Head of caudate nucleus (tissue), 42 donors: ENCODE results near the gene CCIN.
A peak's percentile ranks its signal among the peaks of the same experiment; 100 is the strongest.
"Not testable (repeated sequence)": the region's sequence is repeated elsewhere in the genome, so short reads cannot be mapped to it uniquely, and the experiment has no call there.

ENCODE experiments used
- DNase-seq, 42 donors: peaks; one replicate each; pipeline versions ENCODE4 v3.0.0 to v3.0.0-alpha.2; 2020 to 2021; ENCODE audit warnings: mixed read lengths in 7 of 42
- intact Hi-C: fragments of 100-400 bp; cut with DNase I; formaldehyde crosslinking; loops from one replicate; pipeline ENCODE4 v1.15.0; 2022

The CCIN gene

DNA sequence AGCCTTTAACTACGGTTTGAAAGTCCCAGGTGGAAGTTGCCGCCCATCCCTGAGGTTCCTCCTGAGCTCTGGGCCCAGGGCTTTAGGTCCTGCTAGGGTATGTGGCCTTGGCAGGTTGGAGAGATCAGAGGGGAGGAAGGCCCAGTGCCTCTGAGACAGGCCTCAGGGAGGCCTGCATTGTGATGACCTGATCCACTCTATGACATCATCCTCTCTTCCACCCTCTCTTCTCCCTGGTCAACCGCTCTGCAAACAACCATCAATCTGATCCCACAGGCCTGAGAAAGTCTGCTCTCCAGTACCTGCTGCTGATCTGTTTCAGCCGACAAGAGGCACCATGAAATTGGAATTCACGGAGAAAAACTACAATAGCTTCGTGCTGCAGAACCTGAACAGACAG is at the start of gene CCIN:
TSS of gene CCIN (plus strand) at position 223 of the 400 bp plus-strand sequence. CDS start at position 338, 115 bp downstream.
- intact Hi-C loops, result loop anchor here (10.0 kb wide), 1 partner anchor 134 kb away; the partner anchor contains the start of gene RECK

DNA sequence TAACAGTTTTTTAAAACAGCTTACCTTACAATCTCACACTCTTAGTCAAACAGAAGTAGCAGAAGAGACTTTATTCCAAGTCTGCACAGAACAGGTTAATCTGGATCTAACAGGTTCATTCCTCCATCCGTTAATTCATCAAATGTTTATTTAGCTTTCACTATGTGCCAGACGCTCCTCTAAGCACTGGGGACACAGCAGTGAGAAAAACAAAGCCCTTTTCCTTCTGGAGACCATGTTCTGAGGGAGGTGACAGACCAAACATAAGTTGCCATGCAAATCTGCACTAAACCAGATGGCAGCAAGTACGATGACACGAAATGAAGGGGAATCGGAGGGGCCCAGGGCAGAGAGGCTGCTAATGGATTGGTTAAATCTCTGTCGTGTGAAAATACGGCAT is 49.7 kb upstream of the CCIN start:
- intact Hi-C loops, result no loop called here
- no peak for DNase-seq

More for the DNA sequence above, at the start of gene CCIN:
- DNase-seq, result no peak

DNA sequence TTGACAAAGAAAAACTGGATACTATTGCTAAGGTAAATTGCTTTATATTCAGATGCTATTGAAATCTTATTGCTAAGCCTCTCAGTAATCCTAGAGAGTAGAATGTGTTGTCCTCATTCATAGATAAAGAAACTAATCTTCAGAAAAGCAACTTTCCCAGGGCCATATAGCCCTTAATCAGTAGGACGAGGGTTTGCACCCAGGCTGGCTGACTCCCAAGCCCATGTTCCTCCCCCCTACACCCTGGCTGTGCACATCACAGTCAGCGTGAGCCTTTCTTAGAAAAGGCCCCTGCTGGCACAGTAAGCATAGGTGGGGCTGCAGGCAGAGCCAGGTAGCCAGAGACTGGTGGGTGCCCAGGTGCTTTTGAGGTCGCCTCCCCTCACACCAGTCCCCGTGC is 48.5 kb upstream of the CCIN start:
- intact Hi-C loops, result no loop called here
- DNase-seq, result no peak

DNA sequence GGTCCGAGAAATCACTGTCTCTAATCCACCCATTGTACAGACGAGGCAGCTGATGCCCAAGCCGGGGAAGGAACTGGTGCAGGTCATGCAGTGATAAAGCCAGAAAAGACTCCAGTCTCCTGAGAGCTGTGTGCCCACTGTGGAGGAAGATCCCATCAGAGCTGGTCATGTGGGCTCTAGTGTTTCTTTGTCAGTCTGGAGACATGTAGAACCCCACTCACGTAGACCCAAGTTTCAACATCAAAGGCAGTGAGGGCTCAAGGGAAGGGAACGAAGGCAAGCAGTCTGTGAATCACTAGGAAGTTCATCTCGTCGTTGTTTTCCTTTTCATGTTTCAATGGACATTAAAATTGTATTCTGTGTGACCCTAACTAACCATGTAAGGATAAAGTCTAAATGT is 47.2 kb upstream of the CCIN start:
- intact Hi-C loops, result no loop called here

DNA sequence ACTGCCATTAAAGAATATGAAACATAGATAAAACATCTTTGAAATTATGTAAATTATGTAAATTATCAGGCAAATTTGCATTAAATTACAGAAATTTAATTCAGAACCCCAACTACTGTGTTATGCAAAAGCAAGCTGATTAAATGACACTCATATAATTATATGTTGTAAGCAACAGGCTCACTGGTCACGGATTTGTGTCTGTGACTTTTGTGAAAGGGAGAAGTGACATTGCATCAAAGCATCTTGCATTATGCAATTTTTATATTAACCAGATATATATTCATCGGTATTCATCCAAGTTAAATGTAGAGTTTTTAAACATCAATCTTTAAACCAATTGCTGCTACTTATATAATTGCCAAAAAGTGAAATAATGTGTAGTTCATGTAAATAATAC is 45.7 kb upstream of the CCIN start:
- intact Hi-C loops, result no loop called here
- no peak for DNase-seq

More for the DNA sequence above, 47.2 kb upstream of the CCIN start:
- DNase-seq, result no peak

DNA sequence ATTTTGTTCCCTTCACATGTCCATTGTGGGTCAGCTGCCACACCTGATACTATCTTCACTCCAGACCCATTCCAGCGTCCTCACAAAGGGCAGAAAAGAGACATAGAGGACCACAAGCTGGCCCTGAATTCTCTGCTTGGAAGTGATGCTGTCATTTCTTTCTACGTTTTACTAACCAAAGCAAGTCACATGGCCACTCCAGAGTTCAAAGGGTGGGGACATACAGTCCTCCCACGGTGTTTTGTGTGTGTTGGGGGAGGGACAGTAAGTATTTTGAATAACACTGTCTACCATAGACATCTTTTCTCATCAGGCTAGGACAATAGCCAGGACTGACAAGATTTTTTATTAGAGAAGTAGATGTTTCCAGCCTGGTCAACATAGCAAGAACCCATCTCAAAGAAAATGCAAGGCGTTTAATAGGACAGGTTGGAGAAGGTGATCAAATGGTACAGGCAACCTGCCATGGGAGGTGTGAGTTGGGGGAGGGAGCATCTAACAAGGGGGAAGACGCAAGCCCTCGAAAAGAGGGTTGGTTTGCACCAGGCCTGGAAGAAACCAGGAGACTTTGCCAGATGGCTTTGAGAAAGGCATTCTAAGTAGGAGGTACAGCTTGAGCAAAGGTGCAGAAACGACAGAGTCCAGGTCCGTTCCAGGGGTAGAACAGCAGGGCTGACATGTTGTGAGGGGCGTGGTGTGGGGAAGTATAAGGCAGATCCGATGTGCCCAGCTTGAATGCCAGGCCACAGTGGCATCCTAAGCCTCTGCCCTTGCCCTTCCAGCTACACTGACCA is 43.9 kb upstream of the CCIN start:
- DNase-seq, result no peak
- intact Hi-C loops, result no loop called here

DNA sequence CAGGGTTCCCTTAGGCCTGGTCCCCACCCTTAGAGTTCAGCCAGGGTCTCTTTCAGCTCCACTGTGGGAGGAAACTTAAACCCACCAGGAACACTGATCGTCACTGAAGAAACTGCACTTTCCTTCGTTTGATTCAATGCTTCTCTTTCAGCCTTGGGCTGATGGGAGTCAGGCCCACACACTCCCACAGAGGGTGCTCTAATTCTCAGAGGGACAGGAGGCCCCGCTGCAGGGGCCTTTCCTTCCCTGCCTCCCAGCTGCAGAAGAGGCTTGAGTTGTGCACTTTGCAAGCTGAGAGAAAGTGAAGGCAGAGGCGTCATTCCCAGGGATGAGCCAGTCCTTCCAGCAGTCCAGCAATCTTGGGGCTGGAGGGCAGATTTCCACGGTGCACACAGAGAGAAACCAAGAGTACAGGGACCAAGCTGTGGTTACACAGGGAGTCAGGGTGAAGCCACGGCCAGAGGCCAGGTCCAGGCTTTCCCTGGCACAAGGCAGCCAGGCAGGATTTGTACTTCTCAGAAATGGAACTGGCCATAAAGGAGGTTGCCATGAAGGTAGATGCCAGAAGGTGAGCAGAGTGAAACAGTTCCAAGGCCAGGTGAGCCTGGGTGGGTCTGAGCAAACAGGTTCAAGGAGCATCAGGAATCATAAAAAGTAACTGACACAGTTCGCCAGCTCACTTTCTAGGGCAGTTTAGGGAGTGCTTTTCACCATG is 43.0 kb upstream of the CCIN start:
- intact Hi-C loops, result no loop called here
- peak in 3 of 42 donors; percentile 28 to 46 (median 42) for DNase-seq

DNA sequence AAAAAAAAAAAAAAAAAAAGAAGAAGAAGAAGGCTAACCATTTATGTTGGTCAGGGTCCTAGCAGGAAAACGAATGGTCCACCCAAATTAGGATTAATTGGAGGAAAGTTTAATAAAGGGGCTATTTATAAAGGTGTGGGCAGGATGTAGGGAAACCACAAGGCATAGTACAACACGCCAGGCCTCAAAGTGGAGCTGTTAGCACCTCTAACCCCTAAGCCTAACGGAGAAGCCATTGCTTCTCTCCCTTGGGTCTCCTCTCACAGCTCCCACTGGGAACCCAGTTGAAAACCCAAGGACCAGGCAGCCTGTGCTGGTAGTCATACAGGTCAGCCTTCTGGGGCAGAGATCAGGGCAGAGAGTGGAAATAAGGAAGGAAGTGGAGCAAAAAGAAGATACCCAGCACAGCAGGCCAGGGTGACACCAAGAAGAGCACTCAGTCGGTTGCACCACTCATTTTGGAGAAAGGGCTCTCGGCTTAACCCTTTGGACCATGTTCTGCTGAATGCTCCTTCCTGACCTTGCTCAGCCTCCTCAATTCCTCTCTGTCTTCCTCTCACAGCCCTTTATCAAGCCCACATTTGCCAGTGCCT is 41.4 kb upstream of the CCIN start:
- peak in 1 of 42 donors; percentile 43 for DNase-seq
- intact Hi-C loops, result no loop called here

DNA sequence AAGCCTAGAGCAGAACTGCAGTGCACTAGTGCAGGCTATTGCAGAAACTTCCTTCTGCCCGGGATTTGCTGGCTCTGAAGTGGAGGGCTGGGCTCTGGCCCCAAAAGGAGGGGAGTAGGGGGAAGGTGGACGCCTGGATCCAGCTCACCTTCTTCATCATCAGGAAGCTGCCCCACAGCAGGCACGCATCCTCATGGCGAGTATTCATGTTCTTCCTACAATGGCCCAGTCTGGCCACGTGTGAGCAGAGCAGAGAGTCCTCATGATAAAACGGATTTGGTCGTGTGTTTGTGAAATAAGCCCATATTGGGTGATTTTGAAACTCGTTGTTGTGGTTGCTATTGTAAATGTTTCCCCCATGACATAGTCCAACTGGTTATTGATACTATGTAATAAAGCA is 40.8 kb upstream of the CCIN start:
- DNase-seq, result peak in 1 of 42 donors; percentile 17
- intact Hi-C loops, result no loop called here

DNA sequence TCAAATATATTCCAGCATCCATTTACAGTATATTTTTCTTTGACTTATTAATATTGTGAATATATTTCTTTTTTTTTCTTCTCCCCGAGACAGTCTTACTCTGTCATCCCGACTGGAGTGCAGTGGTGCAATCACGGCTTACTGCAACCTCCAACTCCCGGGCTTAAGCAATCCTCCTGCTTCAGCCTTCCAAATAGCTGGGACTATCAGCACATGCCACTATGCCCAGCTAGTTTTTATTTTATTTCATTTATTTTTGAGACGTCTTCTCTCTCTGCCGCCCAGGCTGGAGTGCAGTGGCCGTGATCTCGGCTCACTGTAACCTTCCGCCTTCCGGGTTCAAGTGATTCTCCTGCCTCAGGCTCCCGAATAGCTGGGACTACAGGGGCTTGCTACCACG is 40.0 kb upstream of the CCIN start:
- intact Hi-C loops, result no loop called here
- no peak for DNase-seq

DNA sequence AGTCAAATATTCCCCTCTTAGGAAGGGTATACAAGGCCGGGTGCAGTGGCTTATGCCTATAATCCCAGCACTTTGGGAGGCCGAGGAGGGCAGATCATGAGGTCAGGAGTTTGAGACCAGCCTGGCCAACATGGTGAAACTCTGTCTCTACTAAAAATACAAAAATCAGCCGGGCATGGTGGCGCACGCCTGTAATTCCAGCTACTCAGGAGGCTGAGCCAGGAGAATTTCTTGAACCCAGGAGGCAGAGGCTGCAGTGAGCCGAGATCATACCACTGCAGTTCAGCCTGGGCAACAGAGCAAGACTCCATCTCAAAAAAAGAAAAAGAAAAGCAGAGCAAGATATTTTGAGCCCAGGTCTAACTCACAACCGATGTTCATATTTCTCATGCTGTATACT is 37.5 kb upstream of the CCIN start:
- DNase-seq, result not testable (repeated sequence)

DNA sequence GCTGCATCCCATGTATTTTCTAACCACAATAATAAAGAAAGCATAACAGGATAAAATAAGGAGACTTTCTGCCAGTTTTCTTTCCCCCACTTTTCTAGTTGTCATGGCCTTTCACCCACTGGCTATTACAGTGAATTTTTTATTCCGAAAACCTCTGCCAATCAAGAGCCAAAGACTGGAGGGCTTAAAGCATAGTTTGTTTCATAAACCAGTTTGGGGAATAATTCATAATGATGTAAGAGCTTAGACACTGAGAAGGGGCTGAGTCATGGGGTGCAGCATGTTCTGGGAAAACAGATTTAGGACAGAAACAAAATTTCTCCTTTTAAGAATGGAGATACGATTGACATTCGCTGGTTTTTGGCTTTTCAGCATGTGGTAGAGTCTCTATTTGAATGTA is 37.1 kb upstream of the CCIN start:
- no peak for DNase-seq
- intact Hi-C loops, result no loop called here

More for the DNA sequence above, 37.5 kb upstream of the CCIN start:
- intact Hi-C loops, result not testable (repeated sequence)

DNA sequence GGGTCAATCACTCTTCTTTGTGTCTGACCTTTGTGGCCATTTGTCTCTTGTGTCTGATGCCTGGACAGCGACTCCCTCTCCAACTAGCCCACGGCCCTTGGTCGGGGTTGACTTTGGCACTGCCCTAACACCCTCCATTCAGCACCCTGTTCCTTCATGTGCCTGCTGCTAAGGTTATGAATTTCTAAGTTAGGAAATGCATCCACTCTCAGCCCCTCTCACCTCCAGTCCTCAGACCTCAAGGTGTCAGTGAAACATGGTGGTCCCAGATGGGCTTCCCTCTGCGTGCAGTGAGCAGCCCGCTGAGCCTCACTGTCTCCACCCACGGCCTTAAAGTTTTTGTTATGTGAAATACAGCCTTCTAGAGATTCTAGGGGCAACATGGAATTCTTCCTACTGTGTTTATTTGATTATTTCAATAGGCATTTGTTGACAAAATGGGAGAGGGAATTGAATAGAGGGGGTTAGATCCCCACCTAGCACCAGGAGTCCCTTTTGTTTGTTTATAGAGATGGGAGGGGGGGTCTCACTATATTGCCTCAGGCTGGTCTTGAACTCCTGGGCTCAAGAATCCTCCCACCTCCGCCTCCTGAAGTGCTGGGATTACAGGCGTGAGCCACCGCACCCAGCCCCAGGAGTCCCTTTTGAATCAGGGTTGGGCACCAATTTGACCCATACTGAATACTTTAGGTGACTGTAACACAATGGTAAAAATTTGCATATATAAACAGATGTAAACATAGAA is 34.3 kb upstream of the CCIN start:
- intact Hi-C loops, result no loop called here
- no peak for DNase-seq

DNA sequence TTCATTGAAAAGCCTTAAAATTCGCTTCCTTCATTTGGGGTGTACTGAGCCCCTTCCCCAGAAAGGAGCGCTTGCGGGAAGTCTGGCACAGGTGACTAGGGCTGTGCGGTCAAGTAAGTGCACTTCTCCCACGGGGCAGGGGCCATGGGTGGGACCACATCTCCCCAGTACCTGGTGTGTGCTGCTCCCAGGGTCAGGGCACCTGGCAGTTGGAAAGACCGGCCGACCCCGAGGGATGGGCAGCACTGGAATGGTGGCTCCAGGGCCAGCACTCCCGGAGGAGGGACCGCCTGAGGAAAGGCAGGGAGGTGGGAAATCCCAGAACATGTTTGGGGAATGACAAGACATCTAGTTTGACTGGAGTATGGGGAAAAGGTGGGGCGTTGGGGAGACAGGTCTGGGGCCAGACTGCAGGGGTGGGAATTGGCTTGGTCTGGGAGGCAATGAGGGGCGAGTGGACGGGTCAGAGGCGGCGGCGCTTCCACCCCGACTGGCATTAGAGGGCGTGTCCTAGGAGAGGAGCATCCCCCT is 33.4 kb upstream of the CCIN start:
- DNase-seq, result peak in 2 of 42 donors; percentile 27 to 68
- intact Hi-C loops, result no loop called here

DNA sequence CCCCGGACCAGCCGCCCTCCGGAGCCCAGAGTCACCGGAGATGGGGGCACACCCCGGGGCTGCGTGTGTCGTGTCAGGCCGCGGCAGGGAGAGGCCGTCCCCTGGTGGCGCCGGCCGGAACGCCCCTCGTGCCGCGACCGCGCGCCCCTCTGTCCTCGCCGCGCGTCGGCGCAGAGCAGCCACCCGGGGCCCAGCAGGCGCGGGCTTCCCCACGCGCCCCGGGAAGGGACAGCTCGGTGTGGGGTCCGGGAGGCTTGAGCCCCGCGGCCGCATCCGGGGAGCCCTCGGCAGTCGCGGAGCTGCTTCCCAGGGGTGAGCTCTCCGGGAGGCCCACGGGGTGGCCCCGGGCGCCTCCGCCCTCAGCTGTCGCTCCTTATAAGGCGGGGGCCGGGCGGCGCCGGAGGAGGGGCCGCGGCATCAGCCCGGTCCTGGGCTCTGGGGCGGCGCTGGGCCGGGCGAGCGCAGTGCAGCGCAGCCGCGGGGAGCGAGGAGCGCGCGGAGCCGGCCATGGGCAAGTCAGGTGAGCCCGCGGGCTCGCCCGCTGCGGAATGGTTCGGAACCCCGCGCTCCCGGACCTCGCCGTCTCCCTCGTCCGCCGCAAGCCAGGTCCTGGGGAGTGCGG is 32.8 kb upstream of the CCIN start, which contains the start of gene GLIPR2:
TSS of gene GLIPR2 (plus strand) at position 462 of the 622 bp plus-strand sequence. CDS start at position 508, 46 bp downstream.
- intact Hi-C loops, result no loop called here
- DNase-seq, result peak; percentile 44 to 91 (median 82)

DNA sequence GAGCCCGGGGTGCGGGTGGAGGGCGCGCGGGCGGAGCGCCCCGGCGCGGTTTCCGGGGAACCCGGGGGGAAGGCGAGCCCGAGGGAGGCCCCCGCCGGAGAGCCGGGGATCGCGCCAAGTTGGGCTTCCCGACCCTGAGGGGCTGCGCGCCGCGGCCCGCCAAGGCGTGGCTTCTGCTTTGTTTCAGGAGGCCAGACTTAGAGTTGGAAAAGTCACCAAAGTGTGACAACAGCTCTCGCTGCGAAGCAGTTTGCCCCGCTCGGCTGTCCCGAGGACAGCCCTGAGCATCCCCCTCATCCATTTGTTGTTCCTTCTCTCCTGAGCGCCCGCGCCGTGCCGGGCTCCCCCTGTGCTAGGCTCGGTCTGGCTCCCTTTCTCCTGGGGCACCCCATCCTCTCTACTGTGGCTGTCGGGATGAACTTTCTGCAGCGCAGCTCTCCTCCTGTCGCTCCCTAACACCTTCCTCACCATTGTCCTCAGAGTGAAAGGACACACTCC is 32.2 kb upstream of the CCIN start:
- intact Hi-C loops, result no loop called here
- peak in 2 of 42 donors; percentile 28 to 32 for DNase-seq

DNA sequence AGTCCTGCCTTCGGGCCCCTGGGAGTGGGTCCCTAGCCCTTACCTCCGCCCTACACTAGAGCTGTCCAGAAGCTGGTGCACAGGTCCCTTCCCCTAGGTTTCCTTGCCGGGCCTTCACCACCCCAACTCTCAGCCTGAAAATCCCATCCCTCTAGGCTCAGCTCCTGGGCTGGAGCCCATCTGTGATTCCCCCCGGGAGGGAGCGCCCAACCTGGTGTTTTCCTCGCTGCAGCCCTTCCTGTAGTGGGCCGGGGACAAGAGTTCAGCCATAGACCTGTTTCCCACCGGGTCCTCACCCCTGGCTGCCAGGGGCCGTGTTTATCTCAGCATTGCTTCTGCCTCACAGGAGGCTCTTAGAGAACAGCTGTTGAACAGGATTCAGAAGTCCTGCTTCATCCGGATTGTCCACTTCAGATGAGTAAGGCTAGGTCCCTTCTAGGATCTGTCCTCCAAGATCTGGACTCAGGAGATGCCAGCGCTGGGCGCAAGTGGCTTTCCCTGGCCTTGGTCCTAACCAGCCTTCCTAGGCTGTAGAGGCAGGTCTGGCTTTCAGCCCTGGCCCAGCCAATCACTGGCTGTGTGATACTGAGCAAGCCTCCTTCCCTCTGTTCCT is 31.7 kb upstream of the CCIN start:
- intact Hi-C loops, result no loop called here
- peak in 13 of 42 donors; percentile 27 to 72 (median 51) for DNase-seq

DNA sequence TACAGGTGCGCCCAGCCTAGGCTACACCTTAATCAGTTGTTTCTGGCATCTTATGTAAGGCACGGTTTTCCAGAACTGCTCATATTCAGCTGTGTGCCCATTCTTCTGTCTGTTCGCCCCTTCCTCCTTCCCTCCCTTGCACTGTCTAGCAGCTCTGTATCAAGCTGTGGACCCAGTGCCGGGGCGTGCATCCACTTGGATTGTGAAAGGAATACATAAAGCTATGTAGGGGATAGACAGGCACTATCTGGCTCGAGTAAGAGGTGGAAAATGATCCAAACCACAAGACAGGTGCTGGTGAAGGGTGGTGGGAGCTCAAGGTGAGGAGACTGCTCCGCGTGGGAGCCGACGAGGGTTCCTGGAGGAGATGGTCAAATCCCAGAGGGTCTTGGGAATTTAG is 30.7 kb upstream of the CCIN start:
- no peak for DNase-seq
- intact Hi-C loops, result no loop called here
